ENCODE measurements around the gene RAX2. TPM values are rescaled to one million over a fixed set of nuclear protein-coding genes. Genes with fewer than 3 reads are reported as not detected.
A peak's percentile ranks its signal among the peaks of the same experiment; 100 is the strongest.

The RAX2 gene
- total and polyA plus RNA-seq, 2 of the 13 experiments (the other 11 are each of a cell fraction or from before 2014, with no cell fraction given): not detected

GRCh38 chr19:3765121-3765520 lies 6.9 kb downstream of the RAX2 start (continued):
- no peak for TF ChIP-seq SCMH1 (CRISPR knock-in tag; IDR thresholded peaks at IDR 0.05; ENCODE audit: borderline replicate concordance)
- TF ChIP-seq ATF3 (CRISPR knock-in tag; IDR thresholded peaks at IDR 0.05): no peak
- TF ChIP-seq, protein P1, sequence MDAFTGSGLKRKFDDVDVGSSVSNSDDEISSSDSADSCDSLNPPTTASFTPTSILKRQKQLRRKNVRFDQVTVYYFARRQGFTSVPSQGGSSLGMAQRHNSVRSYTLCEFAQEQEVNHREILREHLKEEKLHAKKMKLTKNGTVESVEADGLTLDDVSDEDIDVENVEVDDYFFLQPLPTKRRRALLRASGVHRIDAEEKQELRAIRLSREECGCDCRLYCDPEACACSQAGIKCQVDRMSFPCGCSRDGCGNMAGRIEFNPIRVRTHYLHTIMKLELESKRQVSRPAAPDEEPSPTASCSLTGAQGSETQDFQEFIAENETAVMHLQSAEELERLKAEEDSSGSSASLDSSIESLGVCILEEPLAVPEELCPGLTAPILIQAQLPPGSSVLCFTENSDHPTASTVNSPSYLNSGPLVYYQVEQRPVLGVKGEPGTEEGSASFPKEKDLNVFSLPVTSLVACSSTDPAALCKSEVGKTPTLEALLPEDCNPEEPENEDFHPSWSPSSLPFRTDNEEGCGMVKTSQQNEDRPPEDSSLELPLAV (CRISPR knock-in tag; conservative IDR thresholded peaks at IDR 0.05; ENCODE audit: low read depth): no peak
- no peak for TF ChIP-seq ZNF83 (CRISPR knock-in tag; IDR thresholded peaks at IDR 0.05; ENCODE audit: borderline replicate concordance)
- no peak for TF ChIP-seq ZFP37 (CRISPR knock-in tag; IDR thresholded peaks at IDR 0.05; ENCODE audit: borderline replicate concordance)
- no peak for TF ChIP-seq REXO4 (CRISPR knock-in tag; IDR thresholded peaks at IDR 0.05; ENCODE audit: borderline replicate concordance)
- TF ChIP-seq EP300 (IDR thresholded peaks at IDR 0.05; ENCODE audit: low read depth in 2 of 2, low read length in 2 of 2): no peak
- no peak for TF ChIP-seq EP300 (CRISPR knock-in tag; IDR thresholded peaks at IDR 0.05; ENCODE audit: borderline replicate concordance)

- in situ Hi-C loops (cut with HindIII; ENCODE audit: extremely low pct_ligation_motif_present, low pct_unique_long_range_greater_than_20kb): no loop called here
- peak within 1 kb of the TSS; percentile 84 to 99 (median 90) for H3K4me3 ChIP-seq (replicated peaks in 1 of 3; ENCODE audit: insufficient read depth in 1 of 3, low read depth in 2 of 3, low read length in 3 of 3)
- intact Hi-C loops (cut with micrococcal nuclease; ENCODE audit: unreplicated experiment): loop anchor here (10.0 kb wide), 1 partner anchor 58 kb away; the partner anchor contains the start of genes PIP5K1C and TJP3
- peaks cover 12% of the 10 kb centered on the region for H3K79me2 ChIP-seq (ENCODE audit: insufficient read depth, low read length)
- H3K36me3 ChIP-seq (replicated peaks in 1 of 2; ENCODE audit: control insufficient read depth in 1 of 2, insufficient read depth in 2 of 2, low read length in 2 of 2): peaks cover 7 to 25% of the 10 kb centered on the region in 2 experiments; a peak in 2 of 5 replicates
- FAIRE-seq (peak; percentile 90), DNase-seq (ENCODE audit: low spot score) (peak; percentile 97), ATAC-seq (peak; percentile 91)
- H3K9me3 ChIP-seq (ENCODE audit: low read length): no peaks in the 10 kb centered on the region
- BruUV-seq (replicated peaks): TSS peak; percentile 97
- H3K27me3 ChIP-seq (ENCODE audit: control insufficient read depth in 1 of 2, insufficient read depth in 2 of 2, low read length in 2 of 2): no peaks in the 10 kb centered on the region; a peak in 1 of 5 replicates
- no peaks in the 10 kb centered on the region for H4K20me1 ChIP-seq (ENCODE audit: insufficient read depth, low read length)
- H2AFZ ChIP-seq (ENCODE audit: low read length): peak within 1 kb of the TSS; percentile 91
- H3K4me2 ChIP-seq (ENCODE audit: low read depth, low read length): peak within 1 kb of the TSS; percentile 88
- H3K4me1 ChIP-seq (ENCODE audit: insufficient read depth, low read length): peaks cover 17% of the 10 kb centered on the region
- H3K9ac ChIP-seq (ENCODE audit: insufficient read depth, low read depth, low read length): peak within 1 kb of the TSS; percentile 93
- WGBS (ENCODE audit: low lambda C conversion rate): 1% methylated on average over 40 of the region's 47 CpGs
- ChIA-PET POLR2A (interaction anchor here (0.5 to 2.0 kb wide), 22 partner anchors 9 to 1287 kb away, joined by 3 to 15 read pairs (median 4); partner anchors contain the start of genes CACTIN, EEF2, GADD45B and PIAS4), CTCF (ENCODE audit: low intra/inter-chr PET ratio, low total read pairs) (no interaction called here)
- H3K27ac ChIP-seq (ENCODE audit: extremely low read length, insufficient read depth, low read length): peak within 1 kb of the TSS; percentile 95
- no peak for TF ChIP-seq ZBTB7A (CRISPR knock-in tag; IDR thresholded peaks at IDR 0.05)
- no peak for TF ChIP-seq ZNF34 (CRISPR knock-in tag; IDR thresholded peaks at IDR 0.05; ENCODE audit: borderline replicate concordance)
- 0 out of 2 replicates have a peak, but pooled peaks have one; percentile 37 for TF ChIP-seq ZNF546 (CRISPR knock-in tag; conservative IDR thresholded peaks at IDR 0.05)
- 0 out of 2 replicates have a peak, but pooled peaks have one; percentile 25 for TF ChIP-seq BRCA1 (CRISPR knock-in tag; IDR thresholded peaks at IDR 0.05)
- 0 out of 2 replicates have a peak, but pooled peaks have one; percentile 83 for TF ChIP-seq ZNF572 (CRISPR knock-in tag; IDR thresholded peaks at IDR 0.05)
- no peak for TF ChIP-seq RXRB (CRISPR knock-in tag; IDR thresholded peaks at IDR 0.05; ENCODE audit: borderline replicate concordance)
- TF ChIP-seq, protein P2, sequence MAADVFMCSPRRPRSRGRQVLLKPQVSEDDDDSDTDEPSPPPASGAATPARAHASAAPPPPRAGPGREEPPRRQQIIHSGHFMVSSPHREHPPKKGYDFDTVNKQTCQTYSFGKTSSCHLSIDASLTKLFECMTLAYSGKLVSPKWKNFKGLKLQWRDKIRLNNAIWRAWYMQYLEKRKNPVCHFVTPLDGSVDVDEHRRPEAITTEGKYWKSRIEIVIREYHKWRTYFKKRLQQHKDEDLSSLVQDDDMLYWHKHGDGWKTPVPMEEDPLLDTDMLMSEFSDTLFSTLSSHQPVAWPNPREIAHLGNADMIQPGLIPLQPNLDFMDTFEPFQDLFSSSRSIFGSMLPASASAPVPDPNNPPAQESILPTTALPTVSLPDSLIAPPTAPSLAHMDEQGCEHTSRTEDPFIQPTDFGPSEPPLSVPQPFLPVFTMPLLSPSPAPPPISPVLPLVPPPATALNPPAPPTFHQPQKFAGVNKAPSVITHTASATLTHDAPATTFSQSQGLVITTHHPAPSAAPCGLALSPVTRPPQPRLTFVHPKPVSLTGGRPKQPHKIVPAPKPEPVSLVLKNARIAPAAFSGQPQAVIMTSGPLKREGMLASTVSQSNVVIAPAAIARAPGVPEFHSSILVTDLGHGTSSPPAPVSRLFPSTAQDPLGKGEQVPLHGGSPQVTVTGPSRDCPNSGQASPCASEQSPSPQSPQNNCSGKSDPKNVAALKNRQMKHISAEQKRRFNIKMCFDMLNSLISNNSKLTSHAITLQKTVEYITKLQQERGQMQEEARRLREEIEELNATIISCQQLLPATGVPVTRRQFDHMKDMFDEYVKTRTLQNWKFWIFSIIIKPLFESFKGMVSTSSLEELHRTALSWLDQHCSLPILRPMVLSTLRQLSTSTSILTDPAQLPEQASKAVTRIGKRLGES (CRISPR knock-in tag; IDR thresholded peaks at IDR 0.05; ENCODE audit: borderline replicate concordance): no peak
- peak; percentile 59; the same call in 1 of the 2 replicates for TF ChIP-seq SUZ12 (IDR thresholded peaks at IDR 0.05; ENCODE audit: low read depth, low read length)
These were observed 9.2 kb downstream of the RAX2 start, which contains the start of gene MRPL54 for GRCh38 chr19:3762501-3763459. TSS of gene MRPL54 (plus strand) at chr19:3762682. CDS start at chr19:3762701, 19 bp downstream.
